A673 (cell line): ENCODE data around the gene KLB. TPM values are rescaled to one million over a fixed set of nuclear protein-coding genes. Genes with fewer than 3 reads are reported as not detected.
"Not testable (repeated sequence)": the region's sequence is repeated elsewhere in the genome, so short reads cannot be mapped to it uniquely, and the experiment has no call there.

Experiments
- BruUV-seq: library from RNA; stranded (reverse); fragments of 400-500 nt; replicated peaks from 2 replicates; lab custom pipeline; 2021; lab: Mats Ljungman, UMichigan
- CTCF ChIA-PET: fragments of 300-600 bp; sonication (Branson Sonifier 250); formaldehyde crosslinking; loops from one replicate; lab custom pipeline; 2022; ENCODE audit warnings: antibody characterized with exemption; lab: Charles Lee
- POLR2A ChIA-PET: fragments of 300-600 bp; sonication (Branson Sonifier 250); formaldehyde crosslinking; loops from one replicate; lab custom pipeline; 2022; ENCODE audit warnings: antibody characterized with exemption; ENCODE audit not compliant: low non-redundant PET; lab: Charles Lee
- DNase-seq: peaks from one replicate; pipeline ENCODE4 v3.0.0-alpha.2; 2015; ENCODE audit warnings: low spot score
- H3K27ac ChIP-seq: fragments of 200-600 bp; sonication (generic); 2 replicates; pipeline ENCODE4 v1.5.1; 2016; ENCODE audit warnings: mixed run types, low read depth, mild to moderate bottlenecking, mixed read lengths, antibody characterized with exemption, low read length; ENCODE audit not compliant: poor library complexity, severe bottlenecking
- H3K27me3 ChIP-seq: fragments of 200-600 bp; sonication (generic); replicated peaks from 2 replicates; pipeline ENCODE4 v1.6.1; 2017; ENCODE audit warnings: mixed run types, low read depth, mild to moderate bottlenecking, mixed read lengths, antibody characterized with exemption, low read length; ENCODE audit not compliant: insufficient read depth, poor library complexity
- H3K36me3 ChIP-seq: fragments of 200-600 bp; sonication (generic); 2 replicates; pipeline ENCODE4 v1.6.1; 2016; ENCODE audit warnings: mixed run types, mild to moderate bottlenecking, mixed read lengths, antibody characterized with exemption, low read length; ENCODE audit not compliant: insufficient read depth, poor library complexity, severe bottlenecking
- H3K4me1 ChIP-seq: fragments of 200-600 bp; sonication (generic); 2 replicates; pipeline ENCODE4 v1.6.1; 2017; ENCODE audit warnings: mixed run types, mild to moderate bottlenecking, mixed read lengths, antibody characterized with exemption, low read length; ENCODE audit not compliant: insufficient read depth, poor library complexity, severe bottlenecking
- H3K4me3 ChIP-seq: fragments of 200-600 bp; sonication (generic); 2 replicates; pipeline ENCODE4 v1.5.1; 2016; ENCODE audit warnings: low read depth, mixed run types, mild to moderate bottlenecking, mixed read lengths, low read length; ENCODE audit not compliant: poor library complexity, severe bottlenecking
- H3K9me3 ChIP-seq: fragments of 200-600 bp; sonication (generic); 2 replicates; pipeline ENCODE4 v1.6.1; 2016; ENCODE audit warnings: mixed run types, low read depth, mild to moderate bottlenecking, mixed read lengths, antibody characterized with exemption, low read length; ENCODE audit not compliant: poor library complexity, severe bottlenecking
- EZH2 ChIP-seq: fragments of 200-600 bp; sonication (generic); IDR thresholded peaks from 2 replicates; pipeline ENCODE4 v1.6.1; 2017; ENCODE audit warnings: borderline replicate concordance, low read depth, mild to moderate bottlenecking, mixed read lengths, antibody characterized with exemption, low read length; ENCODE audit not compliant: poor library complexity, severe bottlenecking
- intact Hi-C: fragments of 100-400 bp; cut with micrococcal nuclease; formaldehyde crosslinking; loops from one replicate; pipeline ENCODE4 v1.10.0; 2022; ENCODE audit not compliant: unreplicated experiment
- total RNA-seq: library from RNA; stranded (reverse); gene quantifications from 2 replicates; pipeline ENCODE4 v1.2.3, GENCODE V29; 2021
- TF ChIP-seq, protein P1 (sequence below): fragments of 300-800, 200-600 bp; sonication (generic); conservative IDR thresholded peaks from 2 replicates; pipeline ENCODE4 v1.5.1; 2017; ENCODE audit warnings: low read depth, mild to moderate bottlenecking, antibody characterized with exemption, low read length, moderate library complexity, mixed read lengths

The KLB gene
- total RNA-seq, 1 experiment from 2014 or later, result not detected

DNA sequence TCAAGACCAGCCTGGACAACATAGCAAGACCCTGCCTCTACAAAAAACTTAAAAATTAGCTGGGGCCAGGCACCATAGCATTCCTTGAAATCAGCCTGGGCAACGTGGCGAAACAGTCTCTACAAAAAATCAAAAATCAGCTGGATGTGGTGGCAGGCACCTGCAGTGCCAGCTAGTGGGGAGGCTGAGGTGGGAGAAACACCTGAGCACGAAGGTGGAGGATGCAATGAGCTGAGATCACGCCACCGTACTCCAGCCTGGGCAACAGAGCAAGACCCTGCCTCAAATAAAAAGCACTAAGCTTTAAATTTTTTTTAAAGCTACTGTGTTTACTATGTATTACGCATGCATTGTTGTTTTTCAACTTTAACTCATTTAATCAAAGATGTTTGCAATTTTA lies 48.8 kb downstream of the KLB start:
- H3K27me3 ChIP-seq, result no peaks in the 10 kb centered on the region
- H3K27ac ChIP-seq, result no peak overlapping the region
- TF ChIP-seq, protein P1, sequence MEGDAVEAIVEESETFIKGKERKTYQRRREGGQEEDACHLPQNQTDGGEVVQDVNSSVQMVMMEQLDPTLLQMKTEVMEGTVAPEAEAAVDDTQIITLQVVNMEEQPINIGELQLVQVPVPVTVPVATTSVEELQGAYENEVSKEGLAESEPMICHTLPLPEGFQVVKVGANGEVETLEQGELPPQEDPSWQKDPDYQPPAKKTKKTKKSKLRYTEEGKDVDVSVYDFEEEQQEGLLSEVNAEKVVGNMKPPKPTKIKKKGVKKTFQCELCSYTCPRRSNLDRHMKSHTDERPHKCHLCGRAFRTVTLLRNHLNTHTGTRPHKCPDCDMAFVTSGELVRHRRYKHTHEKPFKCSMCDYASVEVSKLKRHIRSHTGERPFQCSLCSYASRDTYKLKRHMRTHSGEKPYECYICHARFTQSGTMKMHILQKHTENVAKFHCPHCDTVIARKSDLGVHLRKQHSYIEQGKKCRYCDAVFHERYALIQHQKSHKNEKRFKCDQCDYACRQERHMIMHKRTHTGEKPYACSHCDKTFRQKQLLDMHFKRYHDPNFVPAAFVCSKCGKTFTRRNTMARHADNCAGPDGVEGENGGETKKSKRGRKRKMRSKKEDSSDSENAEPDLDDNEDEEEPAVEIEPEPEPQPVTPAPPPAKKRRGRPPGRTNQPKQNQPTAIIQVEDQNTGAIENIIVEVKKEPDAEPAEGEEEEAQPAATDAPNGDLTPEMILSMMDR, result no peak
- no peak for TF ChIP-seq EZH2
- no peak for DNase-seq
- ChIA-PET POLR2A (no interaction called here), CTCF (no interaction called here)
- intact Hi-C loops, result no loop called here
- H3K4me3 ChIP-seq, result no peak overlapping the region
- no peaks in the 10 kb centered on the region for H3K9me3 ChIP-seq
- BruUV-seq, result no TSS peak
- peaks cover 18% of the 10 kb centered on the region for H3K4me1 ChIP-seq
- peaks cover 77% of the 10 kb centered on the region for H3K36me3 ChIP-seq

DNA sequence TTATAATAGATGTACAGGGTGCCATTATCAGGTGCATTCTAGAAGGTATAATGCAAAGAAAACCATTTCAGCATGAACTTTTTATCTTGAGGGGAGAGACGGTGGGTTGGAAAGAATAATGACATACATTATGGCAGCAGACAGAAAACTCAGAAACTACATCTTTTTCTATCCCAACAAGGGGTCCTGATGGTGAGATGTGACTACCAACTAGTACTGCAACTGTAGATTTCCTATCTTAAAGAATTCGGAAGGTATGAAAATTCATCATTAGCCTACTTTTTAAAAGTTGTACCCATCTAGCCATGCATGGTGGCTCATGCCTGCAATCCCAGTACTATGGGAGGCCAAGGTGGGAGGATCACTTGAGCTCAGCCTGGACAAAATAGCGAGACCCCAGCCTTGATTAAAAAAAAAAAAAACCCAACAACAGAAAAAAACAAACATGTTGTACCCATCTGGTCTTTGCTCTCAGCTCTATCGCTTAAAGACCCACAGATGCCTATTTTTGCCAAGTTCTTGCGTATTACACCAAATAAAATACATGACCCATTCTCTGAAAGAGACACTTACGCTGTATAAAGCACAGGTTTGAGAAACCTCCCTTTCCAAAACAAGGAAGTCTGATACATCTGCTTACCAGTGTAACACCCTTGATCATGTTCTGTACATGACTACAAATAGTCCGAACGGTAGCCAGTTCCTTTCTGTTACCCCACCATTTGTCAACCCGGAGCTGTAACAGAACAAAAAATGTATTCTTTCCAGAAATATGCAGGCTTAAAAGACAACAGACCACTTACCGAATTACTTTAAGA lies 50.4 kb downstream of the KLB start:
- POLR2A ChIA-PET, result interaction anchor here (0.6 to 1.0 kb wide), 4 partner anchors 8 to 275 kb away, joined by 3 to 5 read pairs (median 3); no protein-coding TSS in a partner anchor
- CTCF ChIA-PET, result no interaction called here
- H3K27ac ChIP-seq, result peak overlapping the region; percentile 94
- no peak for DNase-seq
- no TSS peak for BruUV-seq
- TF ChIP-seq, protein P1, result no peak
- TF ChIP-seq EZH2, result no peak
- H3K9me3 ChIP-seq, result no peaks in the 10 kb centered on the region
- peaks cover 62% of the 10 kb centered on the region for H3K36me3 ChIP-seq
- H3K4me3 ChIP-seq, result peak overlapping the region; percentile 93
- H3K27me3 ChIP-seq, result no peaks in the 10 kb centered on the region
- H3K4me1 ChIP-seq, result peaks cover 18% of the 10 kb centered on the region
- intact Hi-C loops, result no loop called here

DNA sequence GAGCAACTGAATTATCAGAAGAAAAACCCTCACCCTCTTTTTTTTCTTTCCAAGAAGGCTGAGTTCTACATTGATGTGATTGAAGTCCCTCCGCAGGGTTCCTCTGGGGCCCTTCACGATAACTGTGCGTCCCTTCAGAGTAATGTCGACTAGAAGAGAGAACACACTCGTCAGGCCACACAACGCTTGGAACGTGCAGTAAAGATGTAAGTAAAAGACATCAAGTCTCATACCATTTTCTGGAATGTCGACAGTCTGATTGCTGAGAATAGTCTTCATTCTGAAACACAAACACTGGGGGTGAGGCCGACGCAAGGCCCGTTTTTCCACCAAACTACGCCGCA lies 51.4 kb downstream of the KLB start:
- intact Hi-C loops, BruUV-seq, H3K9me3 ChIP-seq, DNase-seq, H3K27me3 ChIP-seq: not testable (repeated sequence)
- Histone ChIP-seq H3K36me3 (peaks cover 52% of the 10 kb centered on the region), H3K4me3 (peak overlapping the region; percentile 93), H3K4me1 (peaks cover 18% of the 10 kb centered on the region), H3K27ac (peak overlapping the region; percentile 94)
- ChIA-PET POLR2A (interaction anchor here (0.7 to 1.0 kb wide), 2 partner anchors 11 to 276 kb away, joined by 3 read pairs; no protein-coding TSS in a partner anchor), CTCF (interaction anchor here (1.9 kb wide), 1 partner anchor 11 kb away, joined by 8 read pairs; no protein-coding TSS in a partner anchor)
